Fibroblast of peridontal ligament (primary cell): Measurements from ENCODE around the gene ADD1.

ENCODE experiments used
- DNase-seq: peaks from one replicate; pipeline ENCODE4 v3.0.0-alpha.2; 2010; ENCODE audit errors: extremely low read depth

The ADD1 gene

DNA sequence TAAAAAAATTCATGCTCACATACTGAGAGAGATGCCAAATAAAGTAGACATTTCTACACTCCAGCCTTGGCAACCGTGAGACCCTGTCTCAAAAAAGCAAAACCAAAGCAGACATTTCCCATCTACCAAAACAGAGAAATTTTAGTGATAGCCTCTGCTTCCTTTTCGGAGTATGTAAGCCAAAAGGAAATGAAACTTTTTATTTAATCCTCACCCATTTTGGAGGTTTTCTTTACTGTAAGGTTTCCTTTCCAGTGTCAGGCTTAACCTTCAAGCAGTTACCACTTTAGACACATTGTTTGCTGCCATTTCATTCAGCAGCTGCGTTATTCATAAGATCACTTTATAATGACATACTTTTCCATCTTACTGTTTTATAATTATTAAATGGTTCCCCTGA, 15.9 kb downstream of the ADD1 start:
- DNase-seq, result no peak

DNA sequence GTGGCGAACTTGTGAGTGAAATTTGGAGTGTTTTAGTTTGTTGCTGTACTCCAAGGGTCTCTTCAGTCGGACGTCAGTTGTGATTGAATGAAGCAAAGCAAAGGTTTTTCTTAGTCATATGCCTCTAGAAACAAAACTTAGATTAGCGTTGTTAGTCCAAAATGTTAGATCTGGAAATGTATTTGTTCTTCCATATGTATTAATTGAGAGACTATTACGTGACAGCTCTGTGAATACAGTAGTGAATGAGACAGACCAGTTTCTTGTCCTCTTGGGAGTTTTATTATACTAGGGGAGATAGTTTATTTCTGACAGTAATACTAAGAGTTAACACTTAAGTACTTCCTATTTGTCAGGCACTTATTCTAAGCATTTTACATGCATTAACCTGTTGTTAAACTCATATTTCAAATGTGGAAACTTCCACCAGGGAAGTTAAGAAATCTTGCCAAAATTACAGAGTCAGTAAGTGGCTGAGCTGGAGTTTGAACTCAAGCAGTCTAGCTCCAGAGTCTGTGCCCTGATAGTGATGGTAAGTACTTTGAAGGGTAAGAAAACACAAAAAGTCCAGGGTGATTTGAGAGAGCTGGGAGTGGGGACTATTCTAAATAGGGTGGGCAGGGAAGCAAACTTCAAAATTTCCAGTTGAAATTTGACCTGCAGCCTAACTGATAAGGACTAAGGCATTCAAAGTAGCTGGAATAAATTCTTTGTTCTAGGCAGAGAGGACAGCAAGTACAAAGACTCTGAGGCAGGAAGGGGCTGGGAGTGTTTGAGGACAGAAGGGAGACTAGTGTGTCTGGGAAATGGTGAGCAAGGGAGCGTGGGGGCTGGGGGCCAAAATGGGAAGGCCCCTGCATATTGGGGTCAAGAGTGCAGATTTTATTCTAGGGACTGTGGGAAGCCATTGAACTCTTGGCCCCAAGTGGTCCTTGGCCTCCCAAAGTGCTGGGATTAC, 17.0 kb downstream of the ADD1 start:
- DNase-seq, result no peak

DNA sequence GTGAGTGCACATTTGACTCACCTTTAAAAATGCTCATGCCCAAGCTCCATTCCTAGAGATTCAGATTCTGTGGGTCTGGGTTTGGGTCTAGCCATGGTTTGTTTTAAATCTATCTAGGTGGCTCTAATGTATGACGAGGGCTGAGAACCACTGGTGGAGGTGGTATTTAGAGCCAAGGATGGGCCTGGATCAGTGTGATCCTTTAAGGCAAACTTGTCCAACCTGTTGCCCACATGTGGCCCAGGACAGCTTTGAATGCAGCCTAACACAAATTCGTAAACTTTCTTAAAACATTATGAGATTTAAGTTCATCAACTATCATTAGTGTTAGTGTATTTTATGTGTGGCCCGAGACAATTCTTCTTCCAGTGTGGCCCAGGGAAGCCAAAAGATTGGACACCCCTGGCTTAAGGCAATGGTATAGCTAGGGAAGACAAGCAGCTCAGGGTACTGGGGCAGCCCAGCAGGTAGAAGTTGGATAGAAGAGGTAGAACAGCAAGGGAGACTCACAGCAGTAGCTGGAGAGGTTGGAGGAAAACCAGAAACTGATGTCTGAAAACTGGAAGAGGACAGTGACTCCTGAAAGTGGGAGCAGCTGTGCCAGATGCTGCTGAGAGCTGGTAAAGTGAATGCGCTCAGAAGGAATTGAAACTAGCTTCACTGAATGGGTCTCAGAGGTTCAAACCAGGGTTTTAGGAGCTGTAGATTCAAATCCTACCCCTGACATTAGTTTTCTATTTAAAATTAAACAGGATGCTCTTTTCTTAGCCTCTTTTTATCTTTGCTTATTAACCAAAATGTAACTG, 18.2 kb downstream of the ADD1 start:
- DNase-seq, result no peak

DNA sequence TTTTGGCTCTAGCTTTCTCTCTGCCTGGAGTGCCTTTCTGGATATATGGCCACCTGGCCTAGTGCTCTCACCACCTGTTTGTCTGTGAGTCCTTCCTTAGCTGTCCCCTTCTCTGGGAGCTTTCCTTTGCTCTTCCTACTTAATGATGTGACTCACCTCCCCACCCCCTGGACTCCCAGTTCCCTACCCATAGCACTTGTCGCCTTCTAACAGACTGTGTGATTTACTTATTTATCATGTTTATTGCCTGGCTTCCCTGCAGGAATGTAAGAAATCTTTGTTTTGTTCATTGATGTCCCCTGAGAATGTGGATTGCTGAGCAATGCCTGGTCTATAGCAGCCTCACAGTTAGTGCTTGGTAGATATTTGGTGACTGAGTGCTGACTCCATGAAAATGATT, 18.9 kb downstream of the ADD1 start:
- peak; percentile 49 for DNase-seq

DNA sequence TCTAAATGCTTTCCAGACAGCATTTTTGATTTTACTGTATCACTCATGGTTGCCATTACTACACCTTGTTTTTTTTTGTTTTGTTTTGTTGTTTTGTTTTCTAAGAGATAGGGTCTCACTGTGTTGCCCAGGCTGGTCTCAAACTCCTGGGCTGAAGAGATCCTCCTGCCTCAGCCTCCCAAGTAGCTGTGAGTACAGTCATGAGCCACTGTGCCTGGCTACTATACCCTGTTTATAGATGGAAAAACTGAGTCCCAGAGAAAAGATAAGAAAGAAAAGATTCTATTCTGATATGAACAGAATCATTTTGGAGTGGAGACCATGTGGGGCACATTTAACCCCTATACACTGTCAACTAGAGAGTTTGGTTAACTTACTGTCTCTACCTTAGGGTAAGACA, 20.0 kb downstream of the ADD1 start:
- no peak for DNase-seq

DNA sequence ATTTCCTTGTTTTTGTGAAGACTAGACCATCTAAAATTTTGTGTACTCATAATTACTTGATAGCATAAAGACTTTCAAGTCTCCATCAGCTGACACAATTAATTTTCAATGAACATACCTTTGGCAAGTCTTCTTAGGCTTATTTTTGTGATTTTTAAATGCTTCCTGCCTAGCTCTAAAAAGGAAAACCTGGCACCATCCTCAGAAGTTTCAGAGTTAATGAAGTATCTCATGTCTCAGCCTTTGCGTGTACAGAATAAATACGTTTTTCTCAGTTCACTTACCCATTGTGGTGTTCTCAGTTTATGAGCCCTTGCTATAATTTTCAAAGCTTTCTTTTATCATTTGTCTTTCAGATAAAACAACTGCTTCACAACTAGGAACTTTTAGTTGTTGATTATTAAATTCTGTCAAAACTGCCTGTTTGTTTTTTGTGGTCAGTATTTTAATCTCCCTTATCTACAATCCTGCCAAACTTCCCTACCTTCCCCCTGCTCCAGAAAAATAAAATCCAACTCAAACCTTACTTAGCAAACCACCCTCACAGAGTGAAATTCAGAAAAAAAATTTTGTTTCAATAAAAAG, 21.6 kb downstream of the ADD1 start:
- no peak for DNase-seq

DNA sequence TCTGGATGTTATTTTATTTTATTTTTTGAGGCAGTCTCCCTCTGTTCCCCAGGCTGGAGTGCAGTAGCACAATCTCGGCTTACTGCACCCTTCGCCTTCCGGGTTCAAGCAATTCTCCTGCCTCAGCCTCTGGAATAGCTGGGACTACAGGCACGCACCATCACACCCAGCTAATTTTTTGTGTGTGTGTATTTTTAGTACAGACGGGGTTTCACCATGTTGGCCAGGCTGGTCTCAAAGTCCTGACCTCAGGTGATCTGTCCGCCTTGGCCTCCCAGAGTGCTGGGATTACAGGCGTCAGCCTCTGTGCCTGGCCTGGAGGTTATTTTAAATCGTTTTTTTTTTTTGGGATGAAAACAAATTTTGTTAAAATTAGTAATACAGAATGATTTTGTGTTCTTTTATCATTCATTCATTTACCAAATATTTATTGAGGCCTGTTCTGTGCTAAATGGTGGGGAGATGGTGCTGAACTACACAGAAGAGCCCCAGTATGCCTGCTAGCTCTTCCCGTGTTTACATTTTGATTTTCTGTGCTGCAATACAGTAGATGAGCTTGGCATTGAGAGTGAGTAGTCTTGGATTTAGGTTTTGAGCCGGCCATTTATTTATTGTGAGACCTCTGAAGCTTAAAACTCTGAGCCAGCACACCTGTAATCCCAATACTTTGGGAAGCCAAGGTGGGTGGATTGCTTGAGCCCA, 22.7 kb downstream of the ADD1 start:
- DNase-seq, result no peak

DNA sequence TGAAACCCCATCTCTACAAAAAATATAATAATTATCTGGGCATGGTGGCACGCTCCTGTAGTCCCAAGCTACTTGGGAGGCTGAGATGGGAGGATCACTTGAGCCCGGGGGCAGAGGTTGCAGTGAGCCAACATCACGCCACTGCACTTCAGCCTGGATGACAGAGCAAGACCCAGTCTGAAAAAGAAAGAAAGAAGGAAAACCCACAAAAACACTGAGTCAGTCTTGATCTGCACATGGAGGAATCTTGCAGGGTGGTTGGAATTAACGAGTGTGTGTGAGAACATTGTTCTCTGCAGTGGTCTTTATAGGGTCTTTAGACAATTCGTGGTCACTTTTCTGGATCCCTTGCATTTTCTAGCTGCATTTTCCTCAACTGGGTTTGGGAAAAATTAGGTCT, 23.2 kb downstream of the ADD1 start:
- DNase-seq, result no peak

DNA sequence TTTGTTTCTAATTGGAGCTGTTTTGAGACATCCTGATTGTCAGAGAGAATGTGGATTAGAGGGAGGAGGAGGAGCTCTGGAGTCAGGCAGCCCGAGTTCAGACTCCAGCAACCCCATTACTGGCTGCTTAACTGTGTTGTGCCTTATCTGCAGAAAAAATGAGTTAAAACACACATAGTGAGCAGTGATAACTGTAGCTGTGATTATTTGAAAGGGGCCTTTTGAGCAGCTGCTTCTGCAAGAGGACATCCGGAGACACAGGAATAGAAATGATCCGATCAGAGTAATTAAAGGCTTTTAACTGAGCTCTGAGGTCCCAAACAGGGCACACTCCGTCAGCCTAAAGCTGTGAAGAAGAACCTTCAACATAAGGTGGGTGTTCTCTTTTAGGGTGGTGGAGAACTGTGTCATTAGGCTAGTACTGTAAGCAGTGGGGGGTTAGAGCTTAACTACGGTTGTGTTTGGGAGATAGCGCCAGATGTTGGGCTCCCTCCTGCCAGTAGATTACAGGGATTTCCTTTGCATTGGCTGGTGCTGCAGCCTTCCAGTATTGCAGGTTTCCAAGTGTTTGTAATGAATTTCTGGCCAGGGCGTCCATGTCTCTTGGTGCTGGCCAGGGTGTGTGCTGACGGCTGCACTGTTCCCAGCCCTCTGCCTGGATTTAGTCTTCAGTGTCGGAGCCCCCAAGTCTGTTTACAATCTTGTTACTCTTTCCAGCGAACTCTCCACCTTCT, 24.3 kb downstream of the ADD1 start:
- DNase-seq, result peak; percentile 63

DNA sequence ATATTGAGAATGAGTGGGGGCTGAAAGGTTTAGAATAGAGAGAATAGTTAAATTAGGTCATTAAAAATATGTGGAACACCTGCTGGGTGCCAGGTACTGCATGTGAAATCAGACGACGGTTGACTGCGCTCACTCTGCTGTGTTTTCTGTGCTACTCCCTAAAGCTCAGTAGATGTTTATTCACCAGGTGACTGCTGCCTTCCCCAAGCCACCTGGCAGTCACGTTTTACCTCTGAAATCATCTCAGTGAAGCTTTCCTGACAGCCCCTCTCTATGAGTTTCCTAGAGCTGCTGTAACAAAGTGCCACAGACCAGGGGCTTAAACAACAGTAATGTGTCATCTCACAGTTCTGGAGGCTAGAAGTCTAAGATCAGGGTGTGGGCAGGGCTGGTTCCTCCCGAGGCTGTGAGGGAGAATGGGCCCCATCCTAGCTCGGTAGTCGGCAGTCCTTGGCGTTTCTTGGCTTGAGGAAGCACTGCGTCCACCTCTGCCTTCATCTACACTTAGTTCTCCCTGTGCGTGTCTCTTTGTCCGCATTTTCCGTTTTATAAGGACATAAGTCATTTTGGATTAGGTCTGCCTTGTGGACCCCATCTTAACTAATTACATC, 25.3 kb downstream of the ADD1 start:
- DNase-seq, result no peak

DNA sequence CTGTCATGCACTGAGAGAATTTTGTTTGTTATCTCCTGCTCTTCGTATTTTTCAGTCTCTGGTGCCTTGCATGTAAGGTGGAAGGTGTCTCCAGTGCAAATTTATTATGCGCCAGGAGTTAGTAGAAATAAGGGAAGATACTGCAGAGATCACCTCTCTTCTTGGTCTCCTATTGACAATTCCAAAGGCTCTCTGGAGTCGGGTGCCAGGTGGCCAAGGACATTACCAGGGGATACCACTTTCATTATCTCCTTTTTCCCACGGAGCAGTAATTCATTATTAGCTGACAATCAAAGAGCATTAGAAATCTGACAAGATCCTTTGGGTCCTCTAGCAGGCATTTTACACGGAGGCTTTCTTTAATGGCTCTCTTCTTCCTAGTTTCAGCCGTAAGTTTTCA, 26.0 kb downstream of the ADD1 start:
- no peak for DNase-seq

DNA sequence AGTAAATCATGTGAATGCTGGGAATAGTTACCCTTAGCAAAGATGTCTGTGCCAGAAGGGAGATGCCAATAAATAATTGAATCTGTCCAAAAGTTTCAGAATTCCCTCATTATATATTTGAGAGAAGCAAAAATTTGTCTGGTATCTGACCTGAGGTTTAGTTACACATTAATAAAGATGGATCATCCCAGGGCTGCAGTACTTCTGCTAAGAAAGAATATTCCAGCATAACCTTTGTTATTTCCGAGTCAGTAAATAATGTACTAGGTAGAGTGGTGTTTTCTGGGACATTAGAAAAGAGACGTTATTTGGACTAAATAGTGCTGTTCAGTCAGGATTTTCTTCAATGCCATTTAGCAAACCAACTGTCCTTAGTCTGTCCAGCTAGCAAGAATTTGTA, 26.4 kb downstream of the ADD1 start:
- no peak for DNase-seq

DNA sequence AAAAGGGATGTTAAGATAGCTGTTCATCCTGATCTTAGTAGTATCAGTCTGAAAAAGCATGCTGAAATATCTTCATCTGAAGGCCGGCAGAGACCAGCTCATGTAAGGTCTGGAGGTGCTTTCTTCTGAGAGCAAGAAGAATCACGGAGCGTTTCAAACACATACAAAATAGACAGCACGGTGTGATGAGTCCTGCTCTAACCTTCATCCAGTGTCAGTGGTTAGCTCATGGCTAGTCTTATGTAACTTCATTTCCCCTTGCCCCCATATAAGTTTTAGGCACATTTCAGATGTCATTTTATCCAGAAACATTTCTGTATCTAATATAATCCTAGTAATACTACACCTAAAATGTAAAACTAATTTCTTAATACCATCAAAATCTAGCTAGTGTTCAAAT, 27.8 kb downstream of the ADD1 start:
- no peak for DNase-seq

DNA sequence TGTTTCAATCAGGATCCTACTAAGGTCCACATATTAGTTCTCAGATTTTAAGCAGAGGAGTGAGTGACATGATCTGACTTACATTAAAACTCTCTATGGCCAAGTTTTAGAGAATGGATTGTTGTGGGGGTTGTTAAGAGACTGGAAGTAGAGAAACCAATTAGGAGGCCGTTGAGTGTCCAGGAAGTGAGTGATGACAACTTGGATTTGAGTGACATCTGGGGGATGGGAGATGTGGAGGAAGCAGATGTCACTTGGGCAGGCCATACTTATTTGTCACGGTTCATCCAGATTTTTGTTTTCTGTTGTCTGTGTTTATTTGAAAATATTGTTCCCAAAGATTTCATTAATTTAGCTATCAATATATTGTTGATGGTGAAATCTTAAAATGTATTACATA, 28.3 kb downstream of the ADD1 start:
- no peak for DNase-seq

DNA sequence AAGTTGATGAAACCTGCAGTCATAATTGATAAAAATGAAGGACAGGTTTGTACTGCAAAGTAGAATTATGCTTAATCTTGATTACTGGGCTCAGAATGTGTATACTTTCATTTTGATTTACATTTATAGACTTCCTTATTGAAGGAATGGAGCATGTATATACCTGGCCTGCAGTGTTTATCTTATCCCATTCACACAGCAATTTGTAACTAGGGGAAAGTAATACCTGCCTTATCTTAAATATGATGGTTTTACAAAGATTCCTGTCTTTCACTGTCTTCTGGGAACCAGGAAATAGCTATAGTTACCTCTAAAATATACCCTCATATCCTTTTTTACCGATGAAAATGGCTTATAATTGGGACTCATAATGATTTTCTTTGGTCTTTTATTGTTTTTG, 29.7 kb downstream of the ADD1 start:
- DNase-seq, result no peak

DNA sequence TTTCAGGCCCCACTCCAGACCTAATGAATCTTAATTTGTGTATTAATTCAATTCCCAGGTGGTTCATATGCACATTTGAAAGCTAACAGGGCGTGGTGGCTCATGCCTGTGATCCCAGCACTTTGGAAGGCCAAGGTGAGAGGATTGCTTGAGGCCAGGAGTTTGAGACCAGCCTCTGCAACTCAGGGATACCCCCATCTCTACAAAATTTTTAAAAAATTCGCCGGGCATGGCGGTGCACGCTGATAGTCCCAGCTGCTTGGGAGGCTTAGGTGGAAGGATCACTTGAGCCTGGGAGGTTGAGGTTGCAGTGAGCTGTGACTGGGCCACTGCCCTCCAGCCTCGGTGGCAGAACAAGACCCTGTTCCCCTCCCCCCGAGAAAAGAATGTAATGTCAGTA, 31.2 kb downstream of the ADD1 start:
- no peak for DNase-seq

DNA sequence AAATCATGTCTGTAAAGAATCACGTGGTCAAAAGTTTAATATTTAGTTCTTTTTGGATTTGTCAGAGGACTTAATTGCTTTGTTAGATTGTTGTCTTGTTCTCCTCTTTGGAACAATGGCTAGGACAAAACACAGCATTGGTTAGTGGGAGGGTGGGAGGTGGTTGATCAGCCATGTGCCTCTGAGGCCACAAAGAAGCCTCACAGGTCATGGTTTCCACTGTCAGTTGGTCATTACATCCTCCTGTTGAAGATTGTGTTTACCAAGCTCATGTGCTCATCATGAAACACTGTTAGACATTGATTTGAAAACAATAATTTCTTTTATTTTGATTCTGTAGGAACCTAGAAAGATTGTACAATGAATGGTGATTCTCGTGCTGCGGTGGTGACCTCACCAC, 31.9 kb downstream of the ADD1 start:
- no peak for DNase-seq

DNA sequence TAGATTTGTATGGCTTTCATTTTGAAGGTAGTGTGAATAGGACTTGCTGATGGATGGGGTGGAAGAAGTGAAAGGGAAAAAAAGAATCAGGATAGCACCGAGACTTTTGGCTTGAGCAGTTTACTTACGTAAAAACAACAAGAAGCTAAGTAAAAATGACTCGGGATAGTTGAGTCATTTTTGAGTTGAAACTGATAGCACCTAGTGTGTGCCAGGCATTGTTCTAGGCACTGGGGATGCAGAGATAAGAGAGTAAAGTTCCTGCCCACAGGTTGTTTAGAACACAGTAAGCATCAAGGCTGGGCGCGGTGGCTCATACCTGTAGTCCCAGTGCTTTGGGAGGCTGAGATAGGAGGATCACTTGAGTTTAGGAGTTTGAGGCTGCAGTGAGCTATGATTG, 34.7 kb downstream of the ADD1 start:
- no peak for DNase-seq

DNA sequence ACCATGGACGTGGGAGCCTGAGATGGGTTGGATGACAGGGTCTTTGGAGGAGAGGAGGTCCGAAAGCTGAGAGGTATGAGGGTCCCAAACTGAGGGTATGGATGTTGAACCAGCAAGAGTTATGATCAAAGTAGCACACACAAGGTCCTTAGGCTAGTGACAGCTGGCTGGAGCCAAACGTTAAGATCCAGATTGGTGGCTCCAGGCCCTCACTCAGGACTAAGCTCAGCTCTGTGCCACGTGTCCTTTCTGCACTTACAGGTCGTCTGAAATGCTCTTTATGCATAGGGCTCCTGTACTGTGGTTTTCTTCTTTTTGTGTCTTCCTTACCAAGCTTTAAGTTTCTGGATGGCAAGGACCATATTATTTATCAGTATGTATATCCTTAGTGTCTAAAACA, 35.4 kb downstream of the ADD1 start:
- no peak for DNase-seq

DNA sequence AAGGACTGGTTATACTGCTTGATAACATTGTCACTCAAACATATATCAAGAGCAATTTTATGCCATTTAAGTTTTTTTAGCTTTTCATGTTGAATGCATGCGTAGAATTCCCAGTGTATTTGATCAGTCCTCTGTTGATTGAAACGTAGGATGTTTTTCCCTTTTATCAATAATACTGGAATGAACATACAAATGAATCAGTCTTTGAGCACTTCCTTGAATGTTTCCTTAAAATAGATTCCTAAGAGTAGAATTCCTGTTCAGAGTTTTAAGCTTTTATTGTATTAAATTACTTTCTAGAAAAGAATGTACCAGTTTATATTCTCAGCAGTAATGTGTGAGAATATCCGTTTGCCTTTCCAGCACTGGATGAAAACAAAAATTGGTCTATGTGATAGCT, 37.8 kb downstream of the ADD1 start:
- no peak for DNase-seq

DNA sequence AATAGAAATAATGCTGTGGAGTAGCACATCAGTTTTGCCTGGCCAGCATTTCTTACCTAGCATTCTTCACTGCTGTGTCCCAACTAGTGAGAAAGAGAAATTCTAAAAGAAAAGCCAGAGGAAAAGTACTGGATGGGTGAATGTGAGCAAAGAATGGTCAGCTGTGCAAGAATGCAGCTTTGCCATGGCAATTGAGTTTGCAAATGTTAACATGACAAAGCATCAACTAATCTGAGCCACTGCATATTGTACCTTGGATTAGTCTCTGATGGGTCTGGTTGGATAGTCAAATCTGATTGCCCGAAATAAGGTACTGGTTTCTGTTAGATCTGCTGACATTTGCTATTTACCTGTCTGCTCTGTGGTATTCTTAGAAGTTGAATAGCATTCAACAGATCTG, 38.7 kb downstream of the ADD1 start:
- no peak for DNase-seq
